Common myeloid progenitor, CD34-positive (primary cell): Measurements from ENCODE around the gene C2orf92.
A peak's percentile ranks its signal among the peaks of the same experiment; 100 is the strongest.

Experiments used
- CTCF ChIA-PET: fragments of 350-600 bp; sonication (Branson Sonifier 250); formaldehyde crosslinking; loops from one replicate; lab custom pipeline; 2021; ENCODE audit warnings: antibody characterized with exemption; lab: Charles Lee
- POLR2A ChIA-PET: fragments of 350-600 bp; sonication (Branson Sonifier 250); formaldehyde crosslinking; loops from one replicate; lab custom pipeline; 2021; ENCODE audit warnings: antibody characterized with exemption; lab: Charles Lee
- DNase-seq, 3 donors: peaks; one replicate each; pipeline versions ENCODE4 v3.0.0 to v3.0.0-alpha.2; 2013
- H3K27ac ChIP-seq, 2 experiments: 1 replicate in 1 of 2; 2 replicates in 1 of 2; pipeline ENCODE4 v1.7.0; 2013; ENCODE audit warnings: inconsistent platforms in 2 of 2, low read length in 2 of 2, mild to moderate bottlenecking in 2 of 2, low read depth in 1 of 2, moderate library complexity in 1 of 2; ENCODE audit not compliant: severe bottlenecking in 2 of 2, insufficient read depth in 1 of 2, poor library complexity in 1 of 2
- H3K27me3 ChIP-seq, 5 experiments: replicated peaks in 2 of 5; 1 replicate in 3 of 5; 2 replicates in 2 of 5; pipeline versions ENCODE4 v1.6.1 to v1.7.0; 2013; ENCODE audit warnings: low read length in 4 of 5, mild to moderate bottlenecking in 2 of 5, moderate library complexity in 2 of 5, inconsistent platforms in 1 of 5; ENCODE audit not compliant: insufficient read depth in 5 of 5, control insufficient read depth in 4 of 5
- H3K36me3 ChIP-seq, 4 experiments: 1 replicate in 2 of 4; 2 replicates in 2 of 4; pipeline versions ENCODE4 v1.6.1 to v1.7.0; 2013; ENCODE audit warnings: low read length in 3 of 4, control low read depth in 1 of 4, mild to moderate bottlenecking in 1 of 4; ENCODE audit not compliant: control insufficient read depth in 4 of 4, insufficient read depth in 4 of 4
- H3K4me1 ChIP-seq, 4 experiments: 1 replicate in 3 of 4; 2 replicates in 1 of 4; pipeline versions ENCODE4 v1.6.1 to v1.7.1; 2013; ENCODE audit warnings: low read length in 3 of 4, mild to moderate bottlenecking in 3 of 4, control low read depth in 1 of 4, inconsistent platforms in 1 of 4, moderate library complexity in 1 of 4; ENCODE audit not compliant: control insufficient read depth in 4 of 4, insufficient read depth in 4 of 4; ENCODE audit errors: control extremely low read depth in 1 of 4
- H3K4me3 ChIP-seq, 7 experiments: 1 replicate in 4 of 7; 2 replicates in 3 of 7; pipeline versions ENCODE4 v1.5.1 to v1.7.0; 2013; ENCODE audit warnings: mild to moderate bottlenecking in 7 of 7, low read length in 6 of 7, moderate library complexity in 6 of 7, inconsistent platforms in 2 of 7, low read depth in 2 of 7, control low read depth in 1 of 7; ENCODE audit not compliant: insufficient read depth in 4 of 7, control insufficient read depth in 1 of 7; ENCODE audit errors: extremely low read depth in 1 of 7
- H3K9me3 ChIP-seq, 5 experiments: 1 replicate in 4 of 5; 2 replicates in 1 of 5; pipeline versions ENCODE4 v1.6.1 to v1.7.1; 2013; ENCODE audit warnings: low read length in 4 of 5, mild to moderate bottlenecking in 2 of 5, inconsistent platforms in 1 of 5, low read depth in 1 of 5, moderate library complexity in 1 of 5; ENCODE audit not compliant: control insufficient read depth in 4 of 5, insufficient read depth in 2 of 5; ENCODE audit errors: control extremely low read depth in 1 of 5
- WGBS: methylation state at CpG from one replicate; pipeline ENCODE4 v1.1.5; 2013; ENCODE audit not compliant: insufficient coverage; 5-methylcytosine and 5-hydroxymethylcytosine counted together

C2orf92 gene

DNA sequence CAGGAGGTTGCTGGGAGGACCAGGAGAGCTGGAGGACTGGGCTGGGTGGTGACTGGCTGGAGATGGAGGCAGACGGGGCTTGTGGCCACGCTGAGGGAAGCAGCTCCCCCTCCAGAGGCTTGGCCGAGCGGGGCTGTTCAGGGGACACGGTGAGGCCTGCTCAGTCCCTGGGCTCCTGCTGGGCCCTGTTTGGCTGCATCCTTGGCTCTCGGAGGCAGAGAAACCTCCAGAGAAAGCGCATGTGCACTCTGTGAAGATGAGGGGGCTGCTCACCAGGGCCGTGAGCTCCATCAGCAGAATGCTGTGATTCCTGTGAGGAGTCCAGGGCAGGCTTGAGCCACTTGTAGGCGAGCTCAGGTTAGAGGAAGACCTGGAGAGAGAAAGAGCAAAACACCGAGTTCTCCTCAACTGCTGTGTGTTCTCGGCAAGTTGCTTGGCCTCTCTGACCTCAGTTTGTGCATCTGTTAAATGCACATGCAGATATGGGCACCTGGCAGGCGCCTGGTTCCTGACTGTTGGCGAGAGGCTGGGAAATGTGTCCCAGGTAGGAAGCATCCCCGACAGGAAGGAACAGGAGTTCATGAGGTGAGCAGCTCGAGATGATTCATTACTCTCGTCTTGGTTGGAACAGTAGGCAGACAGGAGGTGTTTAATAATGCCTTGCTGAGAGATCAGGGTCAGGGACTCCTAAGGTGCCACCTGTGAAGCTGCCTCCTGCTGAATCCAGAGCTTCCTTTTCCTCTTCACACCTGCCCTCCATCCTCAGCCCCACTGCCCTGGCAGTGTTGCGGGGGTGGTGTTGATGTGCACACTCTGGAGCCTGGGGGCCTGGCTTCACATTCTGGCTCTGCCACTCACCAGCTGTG lies 44.8 kb downstream of the C2orf92 start:
- WGBS: 91% methylated on average over 15 of the region's 17 CpGs
- ChIA-PET CTCF (interaction anchor here (1.4 to 11.6 kb wide), 5 partner anchors 12 to 68 kb away, joined by 4 to 131 read pairs (median 8); partner anchors contain the start of gene COX5B), POLR2A (no interaction called here)
- H3K27ac ChIP-seq: peak overlapping the region; percentile 44 to 68
- H3K36me3 ChIP-seq: no peaks in the 10 kb centered on the region
- H3K4me1 ChIP-seq: peaks cover 2 to 54% (median 48%) of the 10 kb centered on the region in 4 experiments
- no peaks in the 10 kb centered on the region for H3K9me3 ChIP-seq
- no peak overlapping the region for H3K4me3 ChIP-seq
- no peak for DNase-seq
- no peaks in the 10 kb centered on the region for H3K27me3 ChIP-seq

DNA sequence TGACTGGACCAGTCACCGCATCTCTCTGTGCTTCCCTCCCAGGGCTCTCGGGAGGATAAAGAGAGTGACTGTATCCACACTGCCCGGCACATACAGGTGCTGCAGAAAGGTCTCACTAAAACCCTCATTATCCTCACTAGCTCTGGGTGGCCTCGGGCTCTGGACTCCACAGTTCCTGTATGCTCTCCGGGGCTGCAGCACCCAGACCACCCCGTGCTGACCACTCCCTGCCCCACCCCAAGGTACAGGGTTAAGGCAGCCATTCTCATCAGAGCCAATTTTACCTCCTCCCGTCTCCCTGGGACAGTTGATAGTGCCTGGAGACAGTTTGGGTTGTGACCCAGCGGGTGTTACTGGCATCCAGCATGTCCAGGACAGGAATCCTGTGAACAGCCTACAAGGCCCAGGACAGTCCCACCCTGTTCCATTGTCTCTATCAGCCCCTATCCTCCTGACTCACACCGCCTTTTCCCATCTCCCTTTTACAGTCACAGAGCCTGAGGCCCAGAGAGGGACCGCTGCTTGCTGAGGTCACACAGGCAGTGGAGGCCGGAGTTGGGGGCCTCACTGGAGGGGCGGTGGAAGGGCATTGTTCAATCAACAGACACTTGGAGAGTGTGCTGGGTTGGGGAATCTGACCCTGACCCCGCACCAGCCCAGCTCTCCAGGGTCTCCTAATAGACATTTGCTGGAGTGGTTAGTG lies 45.6 kb downstream of the C2orf92 start:
- H3K27me3 ChIP-seq: no peaks in the 10 kb centered on the region
- no peak for DNase-seq
- ChIA-PET POLR2A (no interaction called here), CTCF (interaction anchor here (10.5 to 11.6 kb wide), 2 partner anchors 16 to 29 kb away, joined by 108 to 131 read pairs; no protein-coding TSS in a partner anchor)
- WGBS: 93% methylated on average over 10 of the region's 13 CpGs
- H3K27ac ChIP-seq: no peak overlapping the region
- peaks cover 2 to 55% (median 50%) of the 10 kb centered on the region in 4 experiments for H3K4me1 ChIP-seq
- no peak overlapping the region for H3K4me3 ChIP-seq
- no peaks in the 10 kb centered on the region for H3K9me3 ChIP-seq
- H3K36me3 ChIP-seq: no peaks in the 10 kb centered on the region

GRCh38 chr2:97715951-97716694 lies 46.6 kb downstream of the C2orf92 start:
- no peak for DNase-seq
- Histone ChIP-seq H3K4me1 (peaks cover 2 to 54% (median 50%) of the 10 kb centered on the region in 4 experiments), H3K27me3 (no peaks in the 10 kb centered on the region), H3K36me3 (no peaks in the 10 kb centered on the region), H3K9me3 (no peaks in the 10 kb centered on the region), H3K27ac (no peak overlapping the region), H3K4me3 (no peak overlapping the region)
- ChIA-PET CTCF (interaction anchor here (0.7 to 11.6 kb wide), 3 partner anchors 10 to 25 kb away, joined by 3 to 108 read pairs (median 3); no protein-coding TSS in a partner anchor), POLR2A (no interaction called here)
- WGBS: 100% methylated on average over 6 of the region's 9 CpGs

DNA sequence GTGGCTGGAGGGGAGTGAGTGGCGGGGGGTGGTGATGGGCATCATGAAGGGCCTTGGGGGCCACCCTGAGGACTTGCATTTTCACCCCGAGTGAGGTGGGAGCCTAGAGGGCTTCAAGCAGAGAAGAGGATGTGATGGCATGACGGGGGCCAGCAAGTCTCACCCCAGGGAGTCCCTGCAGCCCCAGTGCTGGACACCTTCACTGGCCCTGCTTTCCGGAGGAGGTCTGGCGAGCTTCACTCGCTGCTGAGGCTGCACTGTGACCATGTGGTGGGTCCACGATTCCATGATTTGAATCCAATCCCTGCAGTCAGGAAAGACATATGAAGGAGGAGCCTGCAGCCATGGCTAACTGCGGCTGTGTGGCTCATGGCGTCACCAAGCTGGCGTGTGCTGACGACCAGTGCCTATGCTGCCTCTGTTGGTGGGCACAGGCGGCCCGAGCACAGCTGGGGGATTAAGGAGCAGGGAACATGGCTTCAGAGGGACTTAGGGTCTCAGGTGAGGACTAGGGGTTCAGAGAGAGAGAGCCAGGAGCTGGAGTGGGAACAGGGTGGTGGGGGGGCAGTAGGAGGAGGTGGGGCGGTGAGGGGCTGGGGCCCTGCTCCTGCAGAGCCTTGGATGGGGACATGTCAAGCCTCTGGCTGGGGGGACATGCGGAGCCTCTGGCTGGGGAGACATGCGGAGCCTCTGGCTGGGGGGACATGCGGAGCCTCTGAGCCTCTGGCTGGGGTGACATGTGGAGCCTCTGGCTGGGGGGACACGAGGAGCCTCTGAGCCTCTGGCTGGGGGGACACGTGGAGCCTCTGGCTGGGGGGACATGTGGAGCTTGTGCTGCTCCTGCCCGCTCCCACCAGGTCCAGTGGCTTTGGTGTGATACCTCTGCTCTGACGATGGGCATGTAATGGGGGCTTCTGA lies 47.4 kb downstream of the C2orf92 start:
- Histone ChIP-seq H3K27me3 (no peaks in the 10 kb centered on the region), H3K4me3 (no peak overlapping the region), H3K9me3 (no peaks in the 10 kb centered on the region), H3K27ac (no peak overlapping the region), H3K36me3 (no peaks in the 10 kb centered on the region), H3K4me1 (peaks cover 2 to 54% (median 50%) of the 10 kb centered on the region in 4 experiments)
- CTCF ChIA-PET: interaction anchor here (1.1 to 11.6 kb wide), 6 partner anchors 10 to 31 kb away, joined by 3 to 108 read pairs (median 4); no protein-coding TSS in a partner anchor
- no peak for DNase-seq
- POLR2A ChIA-PET: no interaction called here
- WGBS: 97% methylated on average over 20 of the region's 21 CpGs

GRCh38 chr2:97717613-97717995 lies 48.1 kb downstream of the C2orf92 start:
- ChIA-PET POLR2A (no interaction called here), CTCF (interaction anchor here (1.1 to 11.6 kb wide), 10 partner anchors 8 to 31 kb away, joined by 3 to 108 read pairs (median 5); no protein-coding TSS in a partner anchor)
- no peak for DNase-seq
- H3K4me1 ChIP-seq: peaks cover 2 to 52% (median 47%) of the 10 kb centered on the region in 4 experiments
- H3K9me3 ChIP-seq: no peaks in the 10 kb centered on the region
- H3K27ac ChIP-seq: no peak overlapping the region
- no peak overlapping the region for H3K4me3 ChIP-seq
- 100% methylated on average over 2 of the region's 3 CpGs for WGBS
- no peaks in the 10 kb centered on the region for H3K36me3 ChIP-seq
- H3K27me3 ChIP-seq: no peaks in the 10 kb centered on the region
